CD4-positive, alpha-beta T cell (primary cell): ENCODE data around the gene CEP104. TPM values are rescaled to one million over a fixed set of nuclear protein-coding genes. Genes with fewer than 3 reads are reported as not detected.

ENCODE experiments used
- ATAC-seq: fragments of 200-7000 bp; cut with Tn5 transposase; one replicate; pipeline ENCODE4 v1.10.0; 2022; ENCODE audit warnings: mild to moderate bottlenecking; ENCODE audit not compliant: poor library complexity
- CTCF ChIA-PET: fragments of 350-600 bp; sonication (Branson Sonifier 250); formaldehyde crosslinking; loops from one replicate; lab custom pipeline; 2021; ENCODE audit warnings: antibody characterized with exemption, inconsistent platforms; lab: Charles Lee
- POLR2A ChIA-PET: fragments of 350-600 bp; sonication (Branson Sonifier 250); formaldehyde crosslinking; loops from one replicate; lab custom pipeline; 2021; ENCODE audit warnings: antibody characterized with exemption, inconsistent platforms; lab: Charles Lee
- DNase-seq, 14 experiments: peaks; one replicate each; pipeline ENCODE4 v3.0.0-alpha.2; 2013 to 2020; ENCODE audit warnings: mixed read lengths in 2 of 14
- H3K27ac ChIP-seq, 2 donors: one replicate each; pipeline versions ENCODE4 v1.5.1 to v1.7.0; 2013; ENCODE audit warnings: low read length in 2 of 2, low read depth in 1 of 2, mild to moderate bottlenecking in 1 of 2
- H3K27me3 ChIP-seq, 2 experiments: 1 replicate in 1 of 2; 2 replicates in 1 of 2; pipeline versions ENCODE4 v1.6.1 to v1.7.0; 2013; ENCODE audit warnings: low read length in 2 of 2, control low read depth in 1 of 2, mild to moderate bottlenecking in 1 of 2, moderate library complexity in 1 of 2; ENCODE audit not compliant: insufficient read depth in 2 of 2, control insufficient read depth in 1 of 2
- H3K36me3 ChIP-seq: one replicate; pipeline ENCODE4 v1.6.1; 2013; ENCODE audit warnings: low read length, control low read depth; ENCODE audit not compliant: insufficient read depth
- H3K4me1 ChIP-seq: one replicate; pipeline ENCODE4 v1.6.1; 2013; ENCODE audit warnings: low read length, control low read depth; ENCODE audit not compliant: insufficient read depth
- H3K4me3 ChIP-seq: one replicate; pipeline ENCODE4 v1.5.1; 2013; ENCODE audit warnings: mild to moderate bottlenecking, low read length, moderate library complexity
- H3K9me3 ChIP-seq, 2 experiments: 1 replicate in 1 of 2; 2 replicates in 1 of 2; pipeline versions ENCODE4 v1.6.1 to v1.7.0; 2013; ENCODE audit warnings: low read length in 2 of 2, mild to moderate bottlenecking in 2 of 2, control low read depth in 1 of 2, moderate library complexity in 1 of 2; ENCODE audit not compliant: control insufficient read depth in 1 of 2, insufficient read depth in 1 of 2
- H3K27ac Mint-ChIP-seq: one replicate; pipeline ENCODE4 v1.8.0; 2020; ENCODE audit warnings: mixed read lengths
- H3K27me3 Mint-ChIP-seq: one replicate; pipeline ENCODE4 v1.8.0; 2021; ENCODE audit warnings: mixed read lengths
- H3K36me3 Mint-ChIP-seq: one replicate; pipeline ENCODE4 v1.8.0; 2021; ENCODE audit warnings: low read depth, mixed read lengths
- H3K4me1 Mint-ChIP-seq: one replicate; pipeline ENCODE4 v1.8.0; 2021; ENCODE audit warnings: low read depth, mixed read lengths
- H3K4me3 Mint-ChIP-seq: one replicate; pipeline ENCODE4 v1.8.0; 2020; ENCODE audit warnings: mild to moderate bottlenecking, mixed read lengths
- H3K9me3 Mint-ChIP-seq: one replicate; pipeline ENCODE4 v1.8.0; 2020; ENCODE audit warnings: mixed read lengths
- intact Hi-C, 2 experiments: fragments of 100-400 bp; cut with DNase I in 1 of 2; cut with micrococcal nuclease in 1 of 2; formaldehyde crosslinking; loops; one replicate each; pipeline versions ENCODE4 v1.15.1 to v1.9.0; 2023 to 2025; cut with DNase I, micrococcal nuclease
- polyA plus RNA-seq, 2 donors: library from polyadenylated mRNA; unstranded; fragments of 120-200 nt; gene quantifications; one replicate each; pipeline ENCODE4 v1.2.1, GENCODE V29; 2013
- total RNA-seq, 174 experiments: library from RNA in 2 of 174; stranded (reverse) in 2 of 174; gene quantifications; one replicate each; pipeline ENCODE4 v1.2.3 and lab custom pipeline; 2021 to 2026
- TF ChIP-seq, protein P1 (sequence below): fragments of 200-600 bp; IDR thresholded peaks from one replicate; pipeline ENCODE4 v1.8.0; 2022; ENCODE audit warnings: antibody characterized with exemption, mild to moderate bottlenecking

The CEP104 gene
- total RNA-seq (10 to 100 TPM; 16.6 to 20.5 TPM), total RNA-seq (lab: John Stamatoyannopoulos, UW) (31.6 to 112 (median 59.8) reads per million in 172 experiments)
- 20.1 TPM for polyA plus RNA-seq (2013, experiment 1 of 2)
- polyA plus RNA-seq (2013, experiment 2 of 2): 26.4 TPM

DNA sequence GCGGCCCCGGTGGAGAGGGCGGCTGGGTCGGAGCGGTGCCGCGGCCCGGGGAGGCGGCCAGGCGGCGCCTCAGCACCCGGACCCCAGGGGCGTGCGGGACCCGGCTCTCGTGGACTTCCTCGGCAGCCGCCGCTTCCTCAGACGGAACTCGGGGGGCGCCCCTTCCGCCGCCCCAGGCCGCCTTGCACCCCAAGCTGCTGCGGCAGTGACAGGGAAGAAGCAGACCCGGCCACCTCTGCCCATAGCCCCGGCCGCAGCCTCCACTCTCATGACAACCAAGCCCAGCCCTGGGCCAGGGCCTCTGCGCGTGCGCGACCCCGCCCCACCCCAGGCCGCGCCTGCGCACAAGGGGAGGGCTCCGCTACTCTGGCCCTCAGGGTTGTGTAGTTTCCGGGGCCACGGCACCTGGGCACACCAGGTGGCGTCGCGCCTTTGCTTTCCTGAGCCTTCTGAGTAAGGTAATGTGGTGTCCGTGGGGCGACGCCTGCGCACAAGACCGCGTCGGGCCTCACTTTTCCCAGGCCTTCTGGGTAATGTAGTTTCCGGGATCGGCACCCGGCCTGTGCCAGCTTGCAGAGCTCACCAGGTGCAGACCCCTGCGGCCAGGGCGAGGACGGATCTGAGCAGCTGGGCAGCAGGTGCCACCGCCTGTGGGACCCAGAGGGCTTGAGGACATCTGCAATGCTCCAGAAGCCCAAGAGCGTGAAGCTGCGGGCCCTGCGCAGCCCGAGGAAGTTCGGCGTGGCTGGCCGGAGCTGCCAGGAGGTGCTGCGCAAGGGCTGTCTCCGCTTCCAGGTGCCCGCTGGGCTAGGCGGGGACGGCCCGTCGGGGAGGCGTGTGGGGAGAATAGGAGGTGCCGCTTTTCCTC lies at the start of gene CEP104, which contains the start of gene DFFB:
Gene CEP104 (minus strand): TSS at position 289 of the 868 bp plus-strand sequence. CDS start 4,804 bp downstream, outside the sequence.
Gene DFFB (plus strand): TSS at position 554 of the 868 bp plus-strand sequence. CDS start 128 bp downstream, at position 682.
- H3K9me3 Mint-ChIP-seq: no peaks in the 10 kb centered on the region
- H3K4me3 Mint-ChIP-seq: peak within 1 kb of the TSS; percentile 100
- no peaks in the 10 kb centered on the region for H3K27me3 ChIP-seq
- POLR2A ChIA-PET: interaction anchor here (0.8 to 2.6 kb wide), 5 partner anchors 10 to 61 kb away, joined by 3 to 15 read pairs (median 8); partner anchors contain the start of genes C1orf174 and LRRC47
- peak within 1 kb of the TSS; percentile 87 for H3K27ac Mint-ChIP-seq
- H3K36me3 ChIP-seq: peaks cover 4% of the 10 kb centered on the region
- ATAC-seq: peak; percentile 98
- H3K27me3 Mint-ChIP-seq: no peaks in the 10 kb centered on the region
- H3K27ac ChIP-seq: peak within 1 kb of the TSS; percentile 49 to 54
- TF ChIP-seq, protein P1, sequence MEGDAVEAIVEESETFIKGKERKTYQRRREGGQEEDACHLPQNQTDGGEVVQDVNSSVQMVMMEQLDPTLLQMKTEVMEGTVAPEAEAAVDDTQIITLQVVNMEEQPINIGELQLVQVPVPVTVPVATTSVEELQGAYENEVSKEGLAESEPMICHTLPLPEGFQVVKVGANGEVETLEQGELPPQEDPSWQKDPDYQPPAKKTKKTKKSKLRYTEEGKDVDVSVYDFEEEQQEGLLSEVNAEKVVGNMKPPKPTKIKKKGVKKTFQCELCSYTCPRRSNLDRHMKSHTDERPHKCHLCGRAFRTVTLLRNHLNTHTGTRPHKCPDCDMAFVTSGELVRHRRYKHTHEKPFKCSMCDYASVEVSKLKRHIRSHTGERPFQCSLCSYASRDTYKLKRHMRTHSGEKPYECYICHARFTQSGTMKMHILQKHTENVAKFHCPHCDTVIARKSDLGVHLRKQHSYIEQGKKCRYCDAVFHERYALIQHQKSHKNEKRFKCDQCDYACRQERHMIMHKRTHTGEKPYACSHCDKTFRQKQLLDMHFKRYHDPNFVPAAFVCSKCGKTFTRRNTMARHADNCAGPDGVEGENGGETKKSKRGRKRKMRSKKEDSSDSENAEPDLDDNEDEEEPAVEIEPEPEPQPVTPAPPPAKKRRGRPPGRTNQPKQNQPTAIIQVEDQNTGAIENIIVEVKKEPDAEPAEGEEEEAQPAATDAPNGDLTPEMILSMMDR: peak; percentile 54
- H3K4me3 ChIP-seq: peak within 1 kb of the TSS; percentile 87
- H3K4me1 ChIP-seq: peaks cover 40% of the 10 kb centered on the region
- CTCF ChIA-PET: interaction anchor here (0.5 to 2.3 kb wide), 9 partner anchors 28 to 245 kb away, joined by 3 to 8 read pairs (median 3); partner anchors contain the start of genes C1orf174 and LRRC47
- DNase-seq: peak; percentile 93 to 99 (median 98)
- peaks cover 43% of the 10 kb centered on the region for H3K4me1 Mint-ChIP-seq
- peaks cover 27% of the 10 kb centered on the region for H3K36me3 Mint-ChIP-seq
- intact Hi-C loops: loop anchor here (1.0 to 2.0 kb wide), 2 partner anchors 43 to 60 kb away; partner anchors contain the start of genes C1orf174 (in 2 of the 2) and LRRC47 (in 2 of the 2)
- H3K9me3 ChIP-seq: no peaks in the 10 kb centered on the region

DNA sequence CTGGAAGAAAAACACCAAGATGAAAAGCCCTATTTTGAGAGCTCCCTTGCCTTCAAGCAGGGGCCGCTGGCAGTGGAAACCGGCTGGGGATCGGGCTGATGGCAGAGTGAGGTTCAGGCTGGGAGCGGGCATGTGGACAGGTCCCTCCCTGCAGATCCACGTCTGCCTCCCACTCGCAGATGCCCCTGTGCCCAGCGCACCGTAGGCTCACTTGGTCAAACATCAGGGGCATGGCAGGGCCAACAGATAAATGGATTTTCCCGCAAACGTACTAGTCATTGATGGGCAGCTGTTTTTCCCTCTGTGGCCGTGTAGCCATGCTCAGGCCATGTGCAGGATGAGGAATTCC lies 49.6 kb upstream of the CEP104 start:
- ATAC-seq (no peak), DNase-seq (no peak)
- Mint-ChIP-seq H3K4me3 (no peak overlapping the region), H3K9me3 (no peaks in the 10 kb centered on the region), H3K27ac (no peak overlapping the region), H3K27me3 (no peaks in the 10 kb centered on the region), H3K36me3 (no peaks in the 10 kb centered on the region), H3K4me1 (peaks cover 27% of the 10 kb centered on the region)
- Histone ChIP-seq H3K4me3 (no peak overlapping the region), H3K4me1 (peaks cover 47% of the 10 kb centered on the region), H3K36me3 (no peaks in the 10 kb centered on the region), H3K27me3 (peaks cover 0 to 2% of the 10 kb centered on the region in 2 experiments), H3K9me3 (peaks cover 0 to 5% of the 10 kb centered on the region in 2 experiments), H3K27ac (no peak overlapping the region)
- POLR2A ChIA-PET: no interaction called here
- CTCF ChIA-PET: interaction anchor here (1.3 kb wide), 1 partner anchor 50 kb away, joined by 5 read pairs; the partner anchor contains the start of genes CEP104 and DFFB
- TF ChIP-seq, protein P1: no peak
- intact Hi-C loops: loop anchor here in 1 of 2 experiments (10.0 kb wide), 1 partner anchor 282 kb away; the partner anchor contains the start of gene TPRG1L

DNA sequence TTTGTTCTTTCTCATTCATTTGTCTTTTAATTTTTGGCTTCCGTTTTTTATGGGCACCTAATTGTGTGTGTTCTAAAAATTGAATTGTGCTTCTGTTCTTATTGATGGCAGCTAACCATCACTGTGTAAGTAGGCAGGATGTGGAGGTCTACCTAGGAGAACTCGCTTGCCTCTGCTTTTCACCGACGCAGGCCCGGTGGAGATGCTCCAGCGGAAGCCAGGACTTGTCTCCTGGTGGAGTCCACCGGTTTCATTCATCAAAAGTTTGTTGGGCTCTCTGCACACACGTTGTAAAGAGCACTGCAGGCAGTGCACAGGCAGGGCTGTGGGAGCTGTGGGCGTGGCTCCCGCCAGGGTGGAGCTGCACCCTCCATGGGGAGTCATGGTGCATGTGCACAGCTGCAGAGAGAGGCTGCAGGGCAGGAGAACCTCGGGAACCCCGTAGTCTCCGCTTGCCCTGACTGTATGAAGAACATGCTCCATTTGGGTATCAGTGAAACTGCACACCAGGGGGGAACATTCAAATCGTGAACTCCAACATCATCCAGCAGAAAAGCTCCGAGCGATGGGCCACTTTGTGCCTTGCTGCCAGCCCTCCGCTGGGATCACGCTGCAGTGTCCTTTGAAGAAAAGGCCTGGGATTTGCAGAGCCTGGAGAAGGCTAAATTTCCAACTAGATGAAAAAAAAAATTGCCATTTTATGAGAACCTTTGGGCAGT lies 49.1 kb upstream of the CEP104 start:
- intact Hi-C loops: loop anchor here in 1 of 2 experiments (10.0 kb wide), 1 partner anchor 281 kb away; the partner anchor contains the start of gene TPRG1L
- CTCF ChIA-PET: interaction anchor here (1.3 kb wide), 1 partner anchor 49 kb away, joined by 5 read pairs; the partner anchor contains the start of genes CEP104 and DFFB
- H3K36me3 ChIP-seq: no peaks in the 10 kb centered on the region
- Mint-ChIP-seq H3K27ac (peak overlapping the region; percentile 30), H3K27me3 (no peaks in the 10 kb centered on the region), H3K4me3 (peak overlapping the region; percentile 54), H3K4me1 (peaks cover 27% of the 10 kb centered on the region), H3K9me3 (no peaks in the 10 kb centered on the region), H3K36me3 (no peaks in the 10 kb centered on the region)
- POLR2A ChIA-PET: no interaction called here
- H3K27me3 ChIP-seq: peaks cover 0 to 2% of the 10 kb centered on the region in 2 experiments
- ATAC-seq (no peak), DNase-seq (no peak)
- no peak overlapping the region for H3K27ac ChIP-seq
- H3K4me3 ChIP-seq: no peak overlapping the region
- peaks cover 0 to 5% of the 10 kb centered on the region in 2 experiments for H3K9me3 ChIP-seq
- peaks cover 51% of the 10 kb centered on the region for H3K4me1 ChIP-seq
- TF ChIP-seq, protein P1: no peak
